SU-DHL-6 (cell line): ENCODE measurements around the gene CTNNB1.

ENCODE experiments used
- CTCF ChIP-seq: fragments of 200-600 bp; sonication (generic); IDR thresholded peaks from one replicate; pipeline ENCODE4 v1.5.1; 2017; ENCODE audit warnings: antibody characterized with exemption, mild to moderate bottlenecking, low read length, moderate library complexity; ENCODE audit not compliant: insufficient read depth, poor library complexity, severe bottlenecking
- EZH2phosphoT487 ChIP-seq: fragments of 200-600 bp; sonication (generic), shearing (Covaris generic); conservative IDR thresholded peaks from 2 replicates; pipeline ENCODE4 v1.6.1; 2018; ENCODE audit warnings: mild to moderate bottlenecking, antibody characterized with exemption, low read length, moderate library complexity, mixed read lengths

GRCh38 chr3:41288785-41289184 lies 89.5 kb downstream of the CTNNB1 start:
- TF ChIP-seq CTCF (no peak), EZH2phosphoT487 (no peak)
